WERI-Rb-1 (cell line): ENCODE results near the gene GSN.

ENCODE experiments used
- DNase-seq: peaks from one replicate; pipeline ENCODE4 v3.0.0-alpha.2; 2020
- H3K27ac ChIP-seq: fragments of 250-450 bp; sonication (Bioruptor Pico); 2 replicates; pipeline ENCODE4 v1.5.1; 2020; ENCODE audit warnings: mild to moderate bottlenecking, moderate library complexity
- H3K27me3 ChIP-seq: fragments of 250-450 bp; sonication (Bioruptor Pico); 2 replicates; pipeline ENCODE4 v1.5.1; 2021; ENCODE audit warnings: mild to moderate bottlenecking, low read depth, moderate library complexity; ENCODE audit not compliant: insufficient read depth, severe bottlenecking
- H3K36me3 ChIP-seq: fragments of 250-450 bp; sonication (Bioruptor Pico); 2 replicates; pipeline ENCODE4 v1.5.1; 2020; ENCODE audit warnings: mild to moderate bottlenecking, moderate library complexity
- H3K4me3 ChIP-seq: 2 replicates; pipeline ENCODE4 v1.5.1; 2011; ENCODE audit warnings: low read depth, mild to moderate bottlenecking, control low read depth, low read length
- H3K9me3 ChIP-seq: fragments of 250-450 bp; sonication (Bioruptor Pico); 2 replicates; pipeline ENCODE4 v1.5.1; 2021; ENCODE audit warnings: mild to moderate bottlenecking, moderate library complexity; ENCODE audit not compliant: severe bottlenecking
- TF ChIP-seq, protein P1 (sequence below): IDR thresholded peaks from 2 replicates; pipeline ENCODE4 v1.5.1; 2011; ENCODE audit warnings: low read depth, mild to moderate bottlenecking, control low read depth, inconsistent platforms, low read length

GSN gene

DNA sequence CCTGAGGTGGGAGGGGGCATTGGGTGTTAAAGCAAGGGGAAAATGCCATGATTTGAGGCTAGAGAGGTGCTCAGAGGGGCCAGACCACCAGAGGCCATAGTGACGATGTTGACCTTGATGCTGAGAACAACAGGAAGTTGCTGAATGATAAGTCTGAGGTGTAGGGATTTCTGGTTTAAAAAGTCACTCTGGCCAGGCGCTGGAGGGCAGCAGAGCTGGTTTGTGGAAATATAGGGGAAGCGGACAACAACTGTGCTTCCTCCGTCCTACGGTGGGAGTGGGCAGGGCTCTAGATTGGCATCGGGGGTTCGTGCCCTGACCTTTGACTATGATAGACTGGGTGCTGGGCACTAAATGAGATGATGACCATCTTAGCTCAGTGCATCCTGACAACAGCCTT lies 57.4 kb downstream of the GSN start:
- no peaks in the 10 kb centered on the region for H3K27me3 ChIP-seq
- H3K4me3 ChIP-seq, result no peak overlapping the region
- no peak for DNase-seq
- peaks cover 3% of the 10 kb centered on the region for H3K36me3 ChIP-seq
- H3K9me3 ChIP-seq, result no peaks in the 10 kb centered on the region
- H3K27ac ChIP-seq, result no peak overlapping the region
- TF ChIP-seq, protein P1, sequence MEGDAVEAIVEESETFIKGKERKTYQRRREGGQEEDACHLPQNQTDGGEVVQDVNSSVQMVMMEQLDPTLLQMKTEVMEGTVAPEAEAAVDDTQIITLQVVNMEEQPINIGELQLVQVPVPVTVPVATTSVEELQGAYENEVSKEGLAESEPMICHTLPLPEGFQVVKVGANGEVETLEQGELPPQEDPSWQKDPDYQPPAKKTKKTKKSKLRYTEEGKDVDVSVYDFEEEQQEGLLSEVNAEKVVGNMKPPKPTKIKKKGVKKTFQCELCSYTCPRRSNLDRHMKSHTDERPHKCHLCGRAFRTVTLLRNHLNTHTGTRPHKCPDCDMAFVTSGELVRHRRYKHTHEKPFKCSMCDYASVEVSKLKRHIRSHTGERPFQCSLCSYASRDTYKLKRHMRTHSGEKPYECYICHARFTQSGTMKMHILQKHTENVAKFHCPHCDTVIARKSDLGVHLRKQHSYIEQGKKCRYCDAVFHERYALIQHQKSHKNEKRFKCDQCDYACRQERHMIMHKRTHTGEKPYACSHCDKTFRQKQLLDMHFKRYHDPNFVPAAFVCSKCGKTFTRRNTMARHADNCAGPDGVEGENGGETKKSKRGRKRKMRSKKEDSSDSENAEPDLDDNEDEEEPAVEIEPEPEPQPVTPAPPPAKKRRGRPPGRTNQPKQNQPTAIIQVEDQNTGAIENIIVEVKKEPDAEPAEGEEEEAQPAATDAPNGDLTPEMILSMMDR, result no peak

DNA sequence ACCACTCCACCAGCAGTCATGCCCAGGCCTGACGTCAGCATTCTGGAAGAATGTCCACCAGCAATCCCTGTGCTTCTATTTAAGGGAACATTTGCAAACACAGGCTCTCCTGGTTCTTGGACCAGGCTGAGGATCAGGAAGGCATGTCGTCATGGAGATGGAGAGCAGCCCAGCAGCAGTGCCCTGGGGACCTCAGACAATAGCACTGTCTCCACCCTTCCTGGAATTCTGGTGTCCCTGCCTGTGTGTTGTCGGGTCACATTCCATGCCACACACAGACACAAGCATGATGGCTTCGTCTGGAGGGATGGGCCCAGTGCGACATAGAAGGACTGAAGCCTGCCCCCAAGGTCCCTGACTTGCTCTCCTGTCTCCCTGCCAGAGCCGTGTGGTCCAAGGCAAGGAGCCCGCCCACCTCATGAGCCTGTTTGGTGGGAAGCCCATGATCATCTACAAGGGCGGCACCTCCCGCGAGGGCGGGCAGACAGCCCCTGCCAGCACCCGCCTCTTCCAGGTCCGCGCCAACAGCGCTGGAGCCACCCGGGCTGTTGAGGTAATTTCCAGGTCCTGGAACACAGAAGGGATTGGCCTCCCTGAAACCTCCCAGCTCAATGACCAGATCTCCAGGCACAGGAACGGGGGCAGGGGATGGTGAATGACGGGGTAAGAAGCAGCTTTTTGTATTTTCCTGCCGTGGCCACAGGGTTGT lies 58.3 kb downstream of the GSN start:
- Histone ChIP-seq H3K27ac (no peak overlapping the region), H3K4me3 (no peak overlapping the region), H3K27me3 (no peaks in the 10 kb centered on the region), H3K9me3 (no peaks in the 10 kb centered on the region), H3K36me3 (peaks cover 3% of the 10 kb centered on the region)
- no peak for DNase-seq
- TF ChIP-seq, protein P1, result no peak

DNA sequence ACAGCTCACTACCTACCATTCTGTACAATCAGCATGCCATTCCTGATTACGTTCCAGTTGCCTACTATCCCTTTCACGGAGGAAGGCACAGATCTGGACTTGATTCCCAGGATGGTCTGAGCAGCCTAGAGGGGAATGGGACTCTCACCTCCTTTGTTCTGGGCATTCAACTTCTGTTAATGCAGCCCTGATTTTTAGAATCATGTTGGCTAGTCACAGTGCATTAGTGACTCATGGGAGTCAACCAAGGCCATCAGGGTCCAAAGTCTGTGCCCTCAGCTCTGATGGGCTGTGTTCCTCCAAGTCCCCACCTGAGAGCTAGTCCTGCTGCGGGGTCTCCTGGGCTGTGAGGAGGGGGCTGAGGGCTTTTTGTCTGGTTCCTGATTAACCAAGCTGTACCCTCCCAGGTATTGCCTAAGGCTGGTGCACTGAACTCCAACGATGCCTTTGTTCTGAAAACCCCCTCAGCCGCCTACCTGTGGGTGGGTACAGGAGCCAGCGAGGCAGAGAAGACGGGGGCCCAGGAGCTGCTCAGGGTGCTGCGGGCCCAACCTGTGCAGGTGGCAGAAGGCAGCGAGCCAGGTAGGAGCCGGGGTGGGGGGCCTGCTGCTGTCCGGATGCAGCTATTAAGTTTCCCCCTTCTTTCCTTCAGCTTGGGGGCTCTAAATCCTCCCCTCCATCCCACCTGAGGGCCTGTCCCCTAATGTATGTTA lies 59.1 kb downstream of the GSN start:
- no peak for DNase-seq
- H3K36me3 ChIP-seq, result peaks cover 3% of the 10 kb centered on the region
- no peaks in the 10 kb centered on the region for H3K27me3 ChIP-seq
- TF ChIP-seq, protein P1, result no peak
- H3K4me3 ChIP-seq, result no peak overlapping the region
- no peaks in the 10 kb centered on the region for H3K9me3 ChIP-seq
- H3K27ac ChIP-seq, result no peak overlapping the region

DNA sequence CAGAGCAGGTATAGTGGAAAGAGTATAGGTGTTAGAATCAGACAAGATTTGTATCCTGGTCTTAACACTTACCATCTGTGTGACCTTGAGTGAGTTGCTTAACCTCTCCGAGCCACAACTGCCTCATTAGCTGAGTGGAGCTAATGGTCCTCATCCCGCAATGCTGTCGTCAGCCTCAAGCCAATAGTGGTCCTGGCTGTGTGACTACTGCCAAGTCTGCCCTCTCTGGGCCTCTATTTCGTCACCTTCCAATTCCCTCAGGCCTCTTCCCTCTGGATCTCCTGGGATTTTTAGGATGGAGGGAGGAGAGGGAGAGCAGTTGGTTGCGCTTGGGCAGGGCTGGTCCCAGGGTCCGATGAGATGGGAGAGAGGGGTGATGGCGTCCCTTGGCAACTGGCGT lies 60.5 kb downstream of the GSN start:
- no peaks in the 10 kb centered on the region for H3K27me3 ChIP-seq
- H3K9me3 ChIP-seq, result no peaks in the 10 kb centered on the region
- DNase-seq, result no peak
- H3K36me3 ChIP-seq, result peaks cover 3% of the 10 kb centered on the region
- no peak overlapping the region for H3K27ac ChIP-seq
- H3K4me3 ChIP-seq, result no peak overlapping the region
- TF ChIP-seq, protein P1, result no peak

DNA sequence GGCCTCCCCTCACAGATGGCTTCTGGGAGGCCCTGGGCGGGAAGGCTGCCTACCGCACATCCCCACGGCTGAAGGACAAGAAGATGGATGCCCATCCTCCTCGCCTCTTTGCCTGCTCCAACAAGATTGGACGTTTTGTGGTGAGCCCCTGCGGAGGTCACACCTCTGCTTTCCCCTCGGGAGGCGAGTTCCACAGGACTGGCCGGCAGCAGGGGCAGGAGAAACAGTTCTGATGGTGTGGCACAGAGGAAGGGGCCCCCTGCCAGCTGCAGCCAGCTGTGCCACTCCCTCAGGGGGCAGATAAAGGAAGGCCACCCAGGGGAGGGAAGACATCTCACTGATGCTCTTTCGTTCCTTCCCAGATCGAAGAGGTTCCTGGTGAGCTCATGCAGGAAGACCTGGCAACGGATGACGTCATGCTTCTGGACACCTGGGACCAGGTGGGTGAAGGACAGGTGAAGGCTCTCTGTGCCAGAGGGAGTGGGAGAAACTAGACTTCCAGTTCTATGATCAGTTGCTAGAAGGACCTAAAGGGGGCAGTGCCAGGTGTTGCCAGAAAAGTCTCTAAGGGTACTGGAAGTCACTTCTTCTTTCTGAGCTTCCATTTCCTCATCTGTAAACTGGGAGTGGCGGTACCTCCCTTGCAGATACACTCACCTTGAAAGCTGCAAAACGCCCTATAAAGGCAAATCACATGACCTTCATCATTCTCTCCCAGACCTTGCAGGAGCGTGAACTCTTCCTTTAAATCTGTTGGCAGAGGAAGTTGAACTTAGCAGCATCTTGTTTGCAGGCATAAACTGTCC lies 61.1 kb downstream of the GSN start:
- Histone ChIP-seq H3K9me3 (no peaks in the 10 kb centered on the region), H3K27me3 (no peaks in the 10 kb centered on the region), H3K36me3 (peaks cover 3% of the 10 kb centered on the region), H3K4me3 (no peak overlapping the region), H3K27ac (no peak overlapping the region)
- TF ChIP-seq, protein P1, result no peak
- DNase-seq, result no peak
